Fibroblast of skin of right biceps (primary cell): Measurements from ENCODE around the gene TSPAN10.
"Not testable (repeated sequence)": the region's sequence is repeated elsewhere in the genome, so short reads cannot be mapped to it uniquely, and the experiment has no call there.

ENCODE experiments used
- DNase-seq: peaks from one replicate; pipeline ENCODE4 v3.0.0-alpha.2; 2013

Gene TSPAN10

GRCh38 chr17:81636505-81637288 lies at the start of gene TSPAN10, which contains the start of gene NPLOC4:
Gene TSPAN10, plus strand, starts transcription at chr17:81637196. Its CDS starts 5,217 bp downstream, at chr17:81642413.
Gene NPLOC4, minus strand, starts transcription at chr17:81637112. Its CDS starts 182 bp downstream, at chr17:81636930.
- peak; percentile 85 for DNase-seq

- DNase-seq, result no peak
Measured at GRCh38 chr17:81589612-81590011, 47.4 kb upstream of the TSPAN10 start.

GRCh38 chr17:81590121-81590520 lies 46.9 kb upstream of the TSPAN10 start:
- no peak for DNase-seq

- DNase-seq, result no peak
Measured at GRCh38 chr17:81591971-81592370, 45.0 kb upstream of the TSPAN10 start.

- DNase-seq, result no peak
Measured at GRCh38 chr17:81593105-81593871, 43.7 kb upstream of the TSPAN10 start.

GRCh38 chr17:81599719-81600486 lies 37.1 kb upstream of the TSPAN10 start:
- DNase-seq, result peak; percentile 90

- peak; percentile 77 for DNase-seq
Measured at GRCh38 chr17:81601525-81602120, 35.4 kb upstream of the TSPAN10 start.

- DNase-seq, result no peak
Measured at GRCh38 chr17:81603846-81604610, 33.0 kb upstream of the TSPAN10 start.

- peak; percentile 28 for DNase-seq
Measured at GRCh38 chr17:81607431-81607830, 29.6 kb upstream of the TSPAN10 start.

- DNase-seq, result no peak
Measured at GRCh38 chr17:81608082-81608481, 28.9 kb upstream of the TSPAN10 start.

GRCh38 chr17:81608605-81609004 lies 28.4 kb upstream of the TSPAN10 start:
- DNase-seq, result no peak

- DNase-seq, result no peak
Measured at GRCh38 chr17:81609541-81610311, 27.3 kb upstream of the TSPAN10 start.

GRCh38 chr17:81612172-81612970 lies 24.6 kb upstream of the TSPAN10 start:
- DNase-seq, result no peak

- no peak for DNase-seq
Measured at GRCh38 chr17:81615401-81615930, 21.5 kb upstream of the TSPAN10 start.

- no peak for DNase-seq
Measured at GRCh38 chr17:81616877-81617276, 20.1 kb upstream of the TSPAN10 start.

GRCh38 chr17:81618307-81618706 lies 18.7 kb upstream of the TSPAN10 start:
- not testable (repeated sequence) for DNase-seq

GRCh38 chr17:81621494-81622130 lies 15.4 kb upstream of the TSPAN10 start:
- no peak for DNase-seq

- DNase-seq, result no peak
Measured at GRCh38 chr17:81630274-81630673, 6.7 kb upstream of the TSPAN10 start.

GRCh38 chr17:81631482-81631881 lies 5.5 kb upstream of the TSPAN10 start:
- no peak for DNase-seq
